GM10266 (cell line): Measurements from ENCODE around the gene PAX5.

Experiments used
- DNase-seq: peaks from one replicate; pipeline ENCODE4 v3.0.0; 2012; ENCODE audit errors: extremely low spot score
- CTCF ChIP-seq: IDR thresholded peaks from 2 replicates; pipeline ENCODE4 v1.5.1; 2012; ENCODE audit warnings: mild to moderate bottlenecking, low read depth; ENCODE audit not compliant: control insufficient read depth, insufficient read depth; ENCODE audit errors: missing control alignments

Gene PAX5

GRCh38 chr9:36893184-36893583 lies 140.9 kb downstream of the PAX5 start:
- TF ChIP-seq CTCF, result no peak
- DNase-seq, result no peak

GRCh38 chr9:36892279-36892678 lies 141.8 kb downstream of the PAX5 start:
- TF ChIP-seq CTCF, result no peak

GRCh38 chr9:36891341-36891811 lies 142.7 kb downstream of the PAX5 start:
- TF ChIP-seq CTCF, result no peak
- no peak for DNase-seq

More at GRCh38 chr9:36892279-36892678, 141.8 kb downstream of the PAX5 start:
- no peak for DNase-seq

- no peak for DNase-seq
Measured at GRCh38 chr9:36889844-36890243, 144.2 kb downstream of the PAX5 start.

GRCh38 chr9:36888551-36888950 lies 145.5 kb downstream of the PAX5 start:
- DNase-seq, result no peak

More at GRCh38 chr9:36889844-36890243, 144.2 kb downstream of the PAX5 start:
- no peak for TF ChIP-seq CTCF

GRCh38 chr9:36884721-36885120 lies 149.3 kb downstream of the PAX5 start:
- no peak for DNase-seq
- TF ChIP-seq CTCF, result no peak

More at GRCh38 chr9:36888551-36888950, 145.5 kb downstream of the PAX5 start:
- no peak for TF ChIP-seq CTCF

- TF ChIP-seq CTCF, result no peak
- DNase-seq, result no peak
Measured at GRCh38 chr9:36882594-36882993, 151.5 kb downstream of the PAX5 start.
